ENCODE measurements around the gene TOP2B.

Gene TOP2B

DNA sequence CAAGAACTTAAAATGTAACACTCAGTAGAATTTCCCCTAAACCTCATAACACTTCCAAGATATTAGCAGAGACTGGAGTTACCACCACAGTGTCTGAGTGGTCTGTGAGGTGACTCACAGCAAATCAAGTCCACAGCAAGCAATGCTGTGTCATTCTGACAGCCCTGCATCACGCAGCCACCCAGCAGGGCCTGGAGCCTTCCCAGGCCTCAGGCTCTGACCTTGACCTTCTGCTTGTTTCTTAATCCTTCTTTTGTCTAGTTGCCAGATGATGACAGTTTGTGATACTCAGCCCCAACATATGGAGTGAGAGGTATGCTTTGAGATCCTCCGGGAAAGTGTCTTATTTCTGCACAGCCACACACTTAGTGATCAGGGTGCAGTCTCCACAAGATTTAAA, 82.5 kb downstream of the TOP2B start:
- no peak for DNase-seq (ENCODE audit: low read depth in 2 of 2)

GRCh38 chr3:25581823-25582222, 82.9 kb downstream of the TOP2B start:
- no peak for DNase-seq (ENCODE audit: low read depth in 2 of 2)

DNA sequence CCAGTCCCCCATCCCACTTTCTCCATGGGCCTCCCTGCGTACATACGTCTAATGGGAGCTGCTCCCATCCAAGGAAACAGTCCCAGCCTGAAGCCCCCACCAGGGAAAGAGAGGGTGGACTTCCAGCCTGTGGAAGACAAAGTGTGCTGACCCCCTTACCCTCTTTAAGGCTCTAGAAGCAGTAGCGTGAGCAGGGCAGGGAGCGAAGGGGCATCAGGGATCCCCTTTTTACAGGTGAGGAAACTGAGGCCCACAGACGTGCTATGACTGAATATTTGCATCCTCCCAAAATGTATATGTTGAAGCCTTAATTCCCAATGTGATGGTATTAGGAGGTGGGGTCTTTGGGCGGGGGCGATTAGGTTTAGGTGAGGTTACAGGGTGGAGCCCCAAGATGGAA, 83.4 kb downstream of the TOP2B start:
- DNase-seq (ENCODE audit: low read depth in 2 of 2), result no peak

- DNase-seq (ENCODE audit: low read depth in 2 of 2), result no peak
These were observed 84.2 kb downstream of the TOP2B start for GRCh38 chr3:25580534-25580933.

DNA sequence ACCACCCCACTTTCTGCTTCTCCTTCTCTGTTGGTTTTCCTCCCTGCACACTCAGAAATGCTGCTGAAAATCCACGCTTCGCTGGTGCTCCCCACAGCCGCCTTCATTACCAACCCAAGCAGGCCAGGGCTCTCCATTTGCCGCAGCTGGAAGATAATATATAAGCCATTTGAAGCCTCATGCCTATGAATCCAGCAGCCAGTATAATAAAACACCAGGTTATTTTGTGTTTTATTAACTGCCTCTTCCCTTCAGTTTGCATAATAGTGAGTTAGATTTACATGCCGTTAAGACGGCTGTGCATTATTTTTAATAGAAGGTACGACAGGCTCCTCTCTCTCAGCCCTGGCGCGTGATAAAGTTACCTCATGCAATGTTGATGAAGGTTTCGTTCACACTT, 86.6 kb downstream of the TOP2B start:
- DNase-seq (ENCODE audit: low read depth in 2 of 2), result no peak

GRCh38 chr3:25576831-25577454, 87.8 kb downstream of the TOP2B start:
- no peak for DNase-seq (ENCODE audit: low read depth in 2 of 2)

GRCh38 chr3:25576146-25576545, 88.6 kb downstream of the TOP2B start:
- no peak for DNase-seq (ENCODE audit: low read depth in 2 of 2)

- DNase-seq (ENCODE audit: low read depth in 2 of 2), result no peak
These were observed 89.7 kb downstream of the TOP2B start for GRCh38 chr3:25575001-25575400.

DNA sequence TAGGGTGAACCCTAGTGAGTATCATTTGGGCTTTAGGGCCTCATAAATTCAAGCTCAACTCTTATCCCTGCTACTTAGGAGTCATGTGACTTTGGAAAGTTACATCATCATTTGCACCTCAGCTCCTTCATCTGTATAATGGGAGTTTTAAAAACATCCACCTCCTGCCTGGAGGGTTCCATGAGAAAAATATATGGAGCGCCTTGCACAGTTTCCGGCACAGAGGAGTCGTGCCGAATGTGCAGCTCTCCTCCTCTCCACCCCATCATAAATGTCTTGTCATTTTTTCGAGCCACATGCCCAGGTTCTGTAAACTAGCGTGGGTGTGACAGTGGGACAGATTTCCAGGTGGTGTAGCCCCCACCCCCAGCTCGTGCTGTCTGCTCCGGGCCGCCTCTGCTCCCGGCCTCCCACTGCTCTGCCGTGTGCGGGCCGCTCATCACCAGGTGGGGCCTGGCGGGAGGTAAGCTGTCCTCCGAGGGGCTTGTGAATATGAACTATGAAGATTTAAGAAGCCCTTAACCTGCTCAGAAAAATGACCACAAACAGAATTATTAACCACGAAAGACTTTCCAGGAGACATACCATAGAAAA, 90.4 kb downstream of the TOP2B start:
- no peak for DNase-seq (ENCODE audit: low read depth in 2 of 2)

DNA sequence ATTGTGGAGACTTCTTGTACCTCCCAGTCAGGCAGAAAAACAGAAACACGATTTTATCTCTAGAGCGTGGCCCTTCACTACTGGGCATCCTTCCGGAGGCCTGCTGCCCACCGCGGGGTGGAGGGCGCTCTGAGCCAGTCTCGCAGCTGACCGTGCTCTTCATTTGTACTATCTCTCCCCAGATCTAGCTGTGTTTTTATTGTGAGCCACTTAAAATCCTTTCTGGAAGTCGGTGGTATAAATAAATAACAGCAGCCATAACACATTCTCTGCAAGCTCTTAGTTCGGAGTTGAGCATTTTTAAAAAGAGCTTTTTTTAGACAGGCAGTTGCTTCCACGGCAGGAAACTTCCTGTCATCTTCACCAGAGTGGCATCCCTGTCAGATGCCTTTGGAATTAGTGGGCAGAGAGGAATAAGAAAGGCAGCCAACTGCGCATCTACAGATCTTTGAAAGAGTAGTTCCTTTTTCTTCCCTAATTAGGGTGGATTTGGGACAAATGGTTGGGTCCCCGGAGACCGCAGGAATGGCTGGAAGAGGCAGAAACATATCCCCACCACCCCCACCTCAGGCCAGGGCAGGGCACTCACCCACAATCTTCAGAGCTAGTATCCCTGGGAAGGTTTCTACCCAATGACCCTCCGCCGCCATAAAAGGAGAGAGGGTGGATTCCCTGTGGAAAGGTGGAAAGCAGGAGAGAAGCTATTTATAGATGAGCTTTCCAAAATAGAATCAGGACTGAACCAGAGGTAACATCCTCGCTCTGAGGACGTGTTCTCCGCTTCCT, 91.1 kb downstream of the TOP2B start:
- DNase-seq (ENCODE audit: low read depth in 2 of 2), result no peak

GRCh38 chr3:25572919-25573385, 91.8 kb downstream of the TOP2B start:
- no peak for DNase-seq (ENCODE audit: low read depth in 2 of 2)

GRCh38 chr3:25572336-25572735, 92.4 kb downstream of the TOP2B start:
- DNase-seq (ENCODE audit: low read depth in 2 of 2), result no peak

GRCh38 chr3:25571285-25571684, 93.4 kb downstream of the TOP2B start:
- DNase-seq (ENCODE audit: low read depth in 2 of 2), result no peak

GRCh38 chr3:25568525-25569078, 96.1 kb downstream of the TOP2B start:
- DNase-seq (ENCODE audit: low read depth in 2 of 2), result no peak

- DNase-seq (ENCODE audit: low read depth in 2 of 2), result no peak
These were observed 96.7 kb downstream of the TOP2B start for GRCh38 chr3:25567806-25568524.

DNA sequence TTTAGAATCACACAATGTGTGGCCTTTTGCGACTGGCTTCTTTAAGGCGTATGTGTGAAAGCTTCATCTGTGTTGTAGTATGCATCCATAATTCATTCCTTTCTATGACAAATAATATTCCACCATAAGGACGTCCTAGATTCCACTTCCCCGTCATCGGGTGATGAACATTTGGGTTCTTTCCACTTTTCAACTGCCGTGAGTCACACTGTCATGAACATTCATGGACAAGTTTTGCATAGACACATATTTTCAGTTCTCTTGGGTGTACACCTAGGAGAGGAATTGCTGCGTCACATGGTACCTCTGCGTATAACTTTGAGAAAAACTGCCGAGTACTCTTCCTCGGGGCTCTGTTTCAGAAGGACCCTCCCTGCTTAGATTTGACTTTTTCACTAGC, 97.3 kb downstream of the TOP2B start:
- DNase-seq (ENCODE audit: low read depth in 2 of 2), result no peak

DNA sequence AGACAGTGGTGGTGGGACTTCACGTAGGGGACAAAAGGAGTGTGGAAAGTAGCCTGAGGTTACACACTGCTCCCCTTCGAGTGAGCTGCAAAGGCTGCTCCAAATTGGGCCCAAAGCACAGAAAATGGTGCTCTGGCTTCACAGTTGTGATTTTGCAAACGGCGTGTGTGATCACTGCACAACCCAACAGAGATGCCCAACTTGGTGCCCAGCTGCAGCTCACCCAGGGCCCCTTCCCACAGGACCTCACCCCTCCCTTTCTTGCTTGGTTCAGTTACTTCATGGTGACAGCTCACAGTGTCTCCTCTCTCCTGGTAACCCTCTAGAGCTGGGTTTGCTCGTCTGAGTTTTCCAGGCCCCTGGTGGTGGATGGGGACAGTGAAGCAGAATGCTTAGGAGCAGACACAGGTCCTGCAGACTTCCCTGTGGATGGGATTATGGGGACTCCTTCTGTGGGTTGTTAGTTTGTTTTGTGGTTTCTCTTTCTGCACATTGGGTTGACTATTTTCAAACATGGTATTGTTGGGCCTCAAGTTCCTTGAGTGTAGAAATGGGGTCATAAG, 98.3 kb downstream of the TOP2B start:
- no peak for DNase-seq (ENCODE audit: low read depth in 2 of 2)

GRCh38 chr3:25565807-25566206, 98.9 kb downstream of the TOP2B start:
- no peak for DNase-seq (ENCODE audit: low read depth in 2 of 2)

GRCh38 chr3:25564075-25564474, 100.6 kb downstream of the TOP2B start:
- no peak for DNase-seq (ENCODE audit: low read depth in 2 of 2)

GRCh38 chr3:25563601-25564000, 101.1 kb downstream of the TOP2B start:
- DNase-seq (ENCODE audit: low read depth in 2 of 2), result no peak

- no peak for DNase-seq (ENCODE audit: low read depth in 2 of 2)
These were observed 105.9 kb downstream of the TOP2B start for GRCh38 chr3:25558796-25559195.

GRCh38 chr3:25558121-25558520, 106.6 kb downstream of the TOP2B start:
- DNase-seq (ENCODE audit: low read depth in 2 of 2), result no peak

All from fibroblast of skin of left biceps (primary cell).